NB4 (cell line): ENCODE measurements around the gene HIGD1C.

ENCODE experiments used
- CTCF ChIP-seq: IDR thresholded peaks from one replicate; pipeline ENCODE4 v1.5.1; 2012; ENCODE audit warnings: low read depth, low read length
- MAX ChIP-seq: IDR thresholded peaks from 2 replicates; pipeline ENCODE4 v1.6.1; 2011; ENCODE audit warnings: low read depth, low read length
- MYC ChIP-seq: IDR thresholded peaks from 2 replicates; pipeline ENCODE4 v1.6.1; 2011; ENCODE audit warnings: low read depth, low read length
- POLR2A ChIP-seq: IDR thresholded peaks from 2 replicates; pipeline ENCODE4 v1.6.1; 2011; ENCODE audit warnings: mild to moderate bottlenecking; ENCODE audit not compliant: insufficient read length; ENCODE audit errors: extremely low read depth

- TF ChIP-seq CTCF (no peak), POLR2A (no peak), MAX (no peak), MYC (no peak)
Measured at GRCh38 chr12:50955288-50955687, 2.9 kb downstream of the HIGD1C start.
